ENCODE measurements around the gene NDRG3. TPM values are rescaled to one million over a fixed set of nuclear protein-coding genes. Genes with fewer than 3 reads are reported as not detected.

The NDRG3 gene
- total and polyA plus RNA-seq, 2 of the 4 experiments (the other 2 are of a cell fraction) = 24.8 to 34.2 TPM

DNA sequence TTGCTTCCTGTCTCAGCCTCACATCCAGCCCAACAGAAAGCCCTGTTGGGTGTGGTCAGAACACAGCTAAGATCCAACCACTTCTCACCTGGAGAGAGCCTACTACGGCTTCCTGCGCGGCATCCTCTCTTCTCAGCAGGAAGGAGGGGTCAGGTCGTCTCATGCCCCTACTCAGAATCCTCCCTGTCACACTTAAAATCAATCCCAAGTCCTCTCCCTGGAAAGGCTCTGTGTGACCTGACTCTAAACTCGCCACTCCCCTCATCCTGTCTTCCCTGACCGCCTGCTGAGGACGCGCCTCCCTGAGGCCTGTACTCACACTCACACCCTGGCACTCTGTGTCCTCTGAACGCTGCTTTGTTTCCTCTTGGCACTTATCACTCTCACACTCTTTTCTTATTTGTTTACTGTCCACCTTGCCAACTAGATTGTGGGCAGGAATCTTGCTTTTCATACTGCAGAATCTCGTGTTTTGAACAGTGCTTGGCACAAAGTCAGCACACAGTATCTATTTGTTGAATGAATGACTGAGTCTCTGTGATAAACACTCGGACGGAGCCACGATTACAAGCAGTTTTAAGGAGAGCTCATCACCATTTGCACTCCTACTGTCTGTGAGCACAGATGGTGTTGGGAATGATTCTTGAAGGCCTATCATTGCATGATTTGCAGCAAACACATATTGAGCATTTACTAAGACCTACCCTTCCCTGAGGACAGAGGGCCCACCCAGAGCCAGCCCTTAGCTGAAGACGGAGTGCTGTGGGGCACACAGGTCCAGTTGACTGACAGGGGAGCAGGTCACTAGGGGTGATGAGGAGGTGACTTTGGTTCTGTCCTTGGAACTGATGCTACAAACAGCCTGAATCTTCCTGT lies 121.6 kb downstream of the NDRG3 start (continued):
- no peak for TF ChIP-seq MAFK (IDR thresholded peaks at IDR 0.05; ENCODE audit: low read depth, low read length)

GRCh38 chr20:36623444-36623843 lies 122.4 kb downstream of the NDRG3 start:
- Histone ChIP-seq H2AK9ac (replicated peaks; ENCODE audit: low read depth, low read length, poor library complexity) (no peak overlapping the region), H2AFZ (replicated peaks; ENCODE audit: low read length, poor library complexity) (no peak overlapping the region), H3K4me2 (ENCODE audit: low read depth, low read length) (no peak overlapping the region), H3K27ac (ENCODE audit: insufficient read depth, low read length) (no peak overlapping the region), H3K4ac (ENCODE audit: low read depth, low read length) (no peak overlapping the region), H3K23ac (ENCODE audit: low read depth, low read length) (no peak overlapping the region), H4K8ac (ENCODE audit: low read depth in 2 of 2, low read length in 2 of 2) (no peak overlapping the region), H3K4me3 (ENCODE audit: insufficient read depth, low read depth, low read length) (no peak overlapping the region), H3K9me1 (ENCODE audit: insufficient read depth, low read length) (no peaks in the 10 kb centered on the region), H4K20me1 (ENCODE audit: insufficient read depth, low read length) (no peaks in the 10 kb centered on the region), H3K4me1 (ENCODE audit: control insufficient read depth, insufficient read depth, low read length) (no peaks in the 10 kb centered on the region; the same call in 1 of the 2 replicates), H3K9me3 (ENCODE audit: control insufficient read depth, insufficient read depth, low read length) (no peaks in the 10 kb centered on the region), H3K27me3 (ENCODE audit: control insufficient read depth, insufficient read depth, low read length) (no peaks in the 10 kb centered on the region), H3K36me3 (ENCODE audit: control insufficient read depth, insufficient read depth, low read length) (no peaks in the 10 kb centered on the region), H4K91ac (ENCODE audit: insufficient read depth, low read depth, low read length) (no peak overlapping the region), H2BK20ac (ENCODE audit: low read depth, low read length) (no peak overlapping the region), H3K14ac (replicated peaks; ENCODE audit: low read depth, low read length) (no peak overlapping the region), H2BK120ac (ENCODE audit: low read depth, low read length) (no peak overlapping the region), H4K5ac (ENCODE audit: low read depth, low read length) (no peak overlapping the region), H3K18ac (ENCODE audit: low read depth, low read length) (no peak overlapping the region), H3K56ac (ENCODE audit: extremely low read depth, insufficient read depth, low read length) (no peak overlapping the region), H3K79me1 (ENCODE audit: low read depth in 1 of 2, low read length in 2 of 2) (no peaks in the 10 kb centered on the region), H2BK15ac (ENCODE audit: low read depth, low read length) (no peak overlapping the region), H2BK5ac (ENCODE audit: low read depth, low read length, poor library complexity, severe bottlenecking) (no peak overlapping the region), H3K9ac (ENCODE audit: low read depth, low read length) (no peak overlapping the region), H2AK5ac (ENCODE audit: low read depth, low read length) (no peak overlapping the region)
- ATAC-seq (ENCODE audit: low read depth) (no peak), DNase-seq (no peak)
- no peak for TF ChIP-seq RCOR1 (IDR thresholded peaks at IDR 0.05; ENCODE audit: insufficient replicate concordance, low read length)
- no peak for TF ChIP-seq SMC3 (IDR thresholded peaks at IDR 0.05; ENCODE audit: low read depth, low read length)
- TF ChIP-seq CEBPB (IDR thresholded peaks at IDR 0.05; ENCODE audit: low read depth, low read length) = no peak
- POLR2A ChIA-PET (ENCODE audit: unreplicated experiment) = no interaction called here
- in situ Hi-C loops (cut with MboI; ENCODE audit: low sequenced_read_pairs) = no loop called here
- CTCF ChIA-PET = interaction anchor here (0.5 to 1.4 kb wide), 2 partner anchors 35 to 131 kb away, joined by 3 to 7 read pairs; no protein-coding TSS in a partner anchor
- 79% methylated on average over 2 of the region's 2 CpGs; no CpG with 5 or more reads in 1 of the 2 experiments for whole genome bisulfite sequencing, 2 experiments (ENCODE audit: extremely low coverage in 2 of 2, insufficient read length in 1 of 2)
- BruUV-seq (replicated peaks) = no TSS peak
- intact Hi-C loops (cut with micrococcal nuclease) = no loop called here
- dilution Hi-C loops (cut with HindIII; ENCODE audit: low sequenced_read_pairs, unreplicated experiment) = no loop called here
